Fibroblast of peridontal ligament (primary cell): ENCODE measurements around the gene AP3S2.
"Not testable (repeated sequence)": the region's sequence is repeated elsewhere in the genome, so short reads cannot be mapped to it uniquely, and the experiment has no call there.

Experiments
- DNase-seq: peaks from one replicate; pipeline ENCODE4 v3.0.0-alpha.2; 2010; ENCODE audit errors: extremely low read depth

The AP3S2 gene

DNA sequence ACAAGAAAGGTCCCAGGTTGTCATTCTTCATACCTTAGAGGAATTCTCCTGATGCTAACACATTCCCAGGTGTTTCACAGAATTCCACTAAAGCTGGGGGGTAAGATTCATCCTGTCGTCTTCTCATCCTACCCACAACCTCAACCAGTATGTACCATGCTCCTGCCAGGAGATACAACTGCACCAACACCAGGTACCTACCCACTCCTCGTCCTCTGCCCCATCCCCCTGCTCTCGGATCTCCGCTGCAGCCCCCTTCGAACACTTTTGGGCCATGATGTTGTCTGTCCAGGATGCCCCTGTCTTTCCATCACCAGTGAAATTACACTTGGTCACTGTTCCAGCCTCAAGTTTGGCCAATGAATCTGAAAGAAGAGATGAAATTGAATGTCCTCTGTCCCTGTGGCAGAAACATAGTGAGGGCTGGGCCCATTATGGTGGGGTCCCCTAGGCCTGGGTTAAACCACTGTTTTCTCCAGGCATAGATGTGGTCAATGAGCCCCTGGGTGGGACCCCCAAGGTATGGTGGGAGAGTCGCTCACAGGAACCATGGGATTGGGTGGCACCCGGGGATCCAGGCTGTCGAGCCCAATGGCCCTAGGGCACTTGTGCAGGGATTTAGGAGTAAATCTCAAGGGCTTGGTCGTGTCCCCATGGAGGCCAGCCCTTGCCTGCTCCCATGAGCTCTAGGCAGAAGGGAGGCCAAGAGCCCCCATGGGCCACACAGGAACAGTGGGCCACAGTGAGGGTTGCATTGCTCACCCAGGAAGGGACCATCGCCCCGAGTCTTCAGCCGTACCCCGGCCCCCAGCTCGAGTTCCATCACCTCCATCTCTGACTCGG lies 9.4 kb upstream of the AP3S2 start:
- DNase-seq, result no peak

DNA sequence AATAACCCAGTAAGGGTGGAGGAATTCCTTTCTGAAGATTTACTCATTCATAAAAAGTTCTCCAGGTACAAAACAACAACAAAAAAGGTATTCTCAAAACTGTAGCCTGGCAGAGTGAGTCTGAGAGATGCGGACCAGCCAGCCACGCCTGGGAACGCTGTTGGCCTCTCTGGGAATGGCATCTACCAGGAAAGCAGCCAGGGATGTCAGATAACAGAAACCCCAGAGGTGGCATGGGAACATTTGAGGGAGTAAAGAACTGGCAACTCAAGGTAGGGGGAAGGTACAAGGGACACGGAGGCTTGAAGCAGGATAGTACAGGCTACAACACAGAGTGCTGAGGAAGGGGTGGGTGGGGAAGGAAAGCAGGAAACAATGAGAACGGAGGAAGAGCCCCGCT lies 7.1 kb upstream of the AP3S2 start:
- DNase-seq, result no peak

DNA sequence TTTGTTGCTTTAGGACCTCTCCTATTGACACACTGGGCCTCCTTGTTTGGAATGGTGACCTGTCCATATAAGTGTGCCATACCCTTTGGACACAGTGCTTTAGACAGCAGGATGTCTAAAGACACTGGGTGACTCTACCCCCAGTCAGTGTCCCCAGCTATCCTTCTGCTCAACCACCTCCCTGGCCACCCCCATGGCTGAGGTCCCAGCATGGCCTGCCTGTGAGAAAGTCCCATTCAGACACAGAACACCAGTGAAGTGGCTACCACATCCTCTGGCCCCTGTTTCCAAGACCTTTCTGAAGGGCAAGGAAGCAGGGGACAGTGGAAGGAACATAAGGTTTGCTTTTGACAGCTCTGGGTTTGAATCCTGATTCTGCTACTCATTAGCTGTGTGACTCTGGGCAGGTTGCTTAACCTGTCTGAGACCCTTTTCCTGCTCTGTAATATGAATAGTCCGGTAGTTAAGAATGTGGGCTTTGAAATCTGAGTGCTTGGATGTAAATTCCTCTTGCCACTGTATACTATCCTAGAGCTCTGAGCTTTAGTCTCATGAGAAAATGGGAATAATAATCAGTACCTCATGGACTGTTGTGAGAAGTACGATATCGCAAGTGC lies 6.3 kb upstream of the AP3S2 start:
- DNase-seq, result no peak

DNA sequence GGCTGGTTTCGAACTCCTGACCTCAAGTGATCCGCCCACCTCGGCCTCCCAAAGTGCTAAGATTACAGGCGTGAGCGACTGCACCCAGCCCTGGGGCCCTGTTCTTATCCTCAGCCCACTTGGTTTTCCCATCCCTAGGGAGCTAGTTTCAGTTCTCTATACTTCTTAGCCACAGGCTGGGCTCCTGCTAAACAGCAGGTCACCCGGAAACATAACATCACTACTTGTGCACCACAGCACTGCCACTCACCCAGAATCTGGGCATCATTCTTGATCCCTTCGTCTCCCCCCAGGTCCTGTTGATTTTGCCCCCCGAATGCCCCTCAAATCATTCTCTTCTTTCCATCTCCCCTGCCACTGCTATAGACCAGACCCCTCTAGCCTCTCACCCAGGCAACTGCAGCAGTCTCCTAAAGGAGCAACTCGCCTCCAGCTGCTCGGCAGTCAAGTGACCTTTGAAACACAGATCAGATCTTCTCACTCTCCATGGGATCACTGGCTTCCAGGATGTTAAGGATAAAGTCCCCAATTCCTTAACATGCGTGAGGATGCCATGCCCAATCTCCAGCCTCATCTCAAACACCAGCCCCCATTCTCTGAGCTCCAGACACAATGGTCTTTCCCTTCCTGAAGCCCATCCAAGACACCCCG lies 5.6 kb upstream of the AP3S2 start:
- no peak for DNase-seq

DNA sequence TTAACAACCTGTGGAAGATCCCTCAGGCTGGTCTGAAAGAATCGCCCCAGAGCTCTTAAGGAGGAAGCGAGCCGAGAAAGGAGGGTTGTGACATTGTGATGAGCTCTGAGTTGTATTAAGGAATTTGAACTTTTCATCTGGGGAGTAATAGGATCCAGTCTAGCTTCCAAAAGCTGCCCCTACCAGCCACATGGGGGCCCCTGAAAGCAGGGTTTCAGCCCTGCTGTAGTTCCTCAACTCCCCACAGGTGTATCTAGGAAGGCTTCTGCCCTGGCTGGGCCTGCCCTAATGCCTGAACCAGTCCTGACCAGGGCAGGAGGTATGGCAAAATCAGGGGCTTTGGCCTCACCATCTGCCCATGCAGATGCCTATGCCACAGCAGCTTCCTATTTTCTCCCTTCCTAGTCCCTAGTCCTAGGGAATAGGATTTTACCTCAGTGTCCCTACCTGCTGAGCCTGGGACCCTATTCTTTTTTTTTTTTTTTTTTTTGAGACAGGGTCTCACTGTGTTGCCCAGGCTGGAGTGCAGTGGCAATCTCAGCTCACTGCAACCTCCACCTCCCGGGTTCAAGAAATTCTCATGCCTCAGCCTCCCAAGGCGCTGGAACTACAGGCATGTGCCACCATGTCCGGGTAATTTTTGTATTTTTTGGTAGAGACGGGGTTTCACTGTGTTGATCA lies 5.0 kb upstream of the AP3S2 start:
- peak; percentile 54 for DNase-seq

DNA sequence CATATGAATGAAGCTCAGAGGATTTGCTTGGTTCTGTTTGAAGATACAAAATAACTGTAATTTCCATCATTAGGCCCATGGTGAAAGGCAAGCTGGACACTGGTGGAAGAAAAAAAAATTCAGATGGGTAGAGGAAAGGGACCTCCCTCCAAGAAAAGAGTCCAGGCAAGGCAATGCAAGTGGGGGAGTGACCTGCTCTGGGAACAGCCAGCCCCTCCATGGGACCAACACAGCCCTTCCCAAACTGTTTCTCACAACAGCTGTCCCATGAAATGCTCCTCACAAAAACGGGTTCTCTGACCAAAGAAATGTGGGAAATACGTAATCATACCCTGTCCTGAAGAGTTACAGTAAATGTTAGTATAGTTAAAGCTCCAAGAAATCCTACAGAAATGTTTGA lies 4.4 kb upstream of the AP3S2 start:
- DNase-seq, result no peak

DNA sequence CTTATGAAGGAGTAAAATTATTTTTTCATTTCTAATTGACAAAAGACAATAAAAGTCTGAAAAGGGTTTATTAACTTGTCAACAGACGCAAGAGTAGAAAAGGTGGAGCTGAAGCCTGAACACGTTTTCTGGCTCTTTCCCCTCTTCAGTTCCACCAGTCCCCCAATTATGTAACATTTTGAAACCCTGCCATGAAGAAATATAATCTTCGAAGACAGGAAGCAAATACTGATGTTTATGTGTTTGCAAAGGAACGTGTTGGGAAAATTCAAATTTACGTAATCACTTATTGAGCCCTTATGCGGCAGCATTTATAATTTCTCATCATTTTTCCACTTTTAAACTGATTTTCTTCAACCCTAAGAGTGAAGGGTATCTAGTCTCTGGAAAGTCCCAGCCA lies 767 bp downstream of the AP3S2 start:
- DNase-seq, result peak; percentile 49

DNA sequence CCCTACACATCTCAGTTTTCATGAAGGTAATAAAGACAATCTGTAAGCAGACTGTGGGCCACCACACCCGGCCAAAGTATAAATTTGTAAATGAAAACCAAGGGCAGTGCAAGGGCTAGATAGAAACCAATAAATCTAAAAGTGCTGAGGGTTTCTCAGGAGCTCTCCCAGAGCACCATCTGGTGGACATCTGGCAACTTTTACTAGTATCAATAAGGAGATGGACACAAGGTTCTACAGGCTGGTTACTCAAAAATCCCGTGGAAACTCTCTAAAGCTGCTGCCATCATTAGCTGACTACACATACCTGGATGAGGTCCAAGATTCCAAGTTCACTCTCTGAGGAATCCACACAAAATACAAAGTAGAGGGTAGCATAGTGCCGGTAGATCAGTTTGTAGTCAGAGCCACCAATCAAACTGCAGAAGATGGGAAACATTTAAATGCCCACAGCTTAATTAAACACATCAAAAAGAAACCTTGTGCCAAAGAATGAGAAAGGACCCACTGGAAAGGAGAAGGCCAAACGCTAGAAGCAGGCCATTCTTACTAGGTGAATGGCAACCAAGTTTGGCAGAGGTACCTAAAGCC lies 5.5 kb downstream of the AP3S2 start:
- peak; percentile 90 for DNase-seq

DNA sequence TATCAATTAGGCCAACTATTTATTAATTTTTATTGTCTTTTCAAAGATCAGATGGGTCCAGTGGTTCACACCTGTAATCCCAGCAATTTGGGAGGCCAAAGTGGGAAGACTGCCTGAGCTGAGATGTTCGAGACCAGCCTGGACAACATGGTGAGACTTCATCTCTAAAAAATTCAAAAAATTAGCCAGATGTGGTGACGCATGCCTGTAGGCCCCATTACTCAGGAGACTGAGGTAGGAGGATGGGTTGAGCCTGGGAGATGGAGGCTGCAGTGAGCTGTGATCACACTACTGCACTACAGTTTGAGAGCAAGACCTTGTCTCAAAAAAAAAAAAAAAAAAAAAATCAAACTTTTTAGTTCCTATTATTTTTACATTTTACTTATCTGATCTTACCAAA lies 8.2 kb downstream of the AP3S2 start:
- no peak for DNase-seq

DNA sequence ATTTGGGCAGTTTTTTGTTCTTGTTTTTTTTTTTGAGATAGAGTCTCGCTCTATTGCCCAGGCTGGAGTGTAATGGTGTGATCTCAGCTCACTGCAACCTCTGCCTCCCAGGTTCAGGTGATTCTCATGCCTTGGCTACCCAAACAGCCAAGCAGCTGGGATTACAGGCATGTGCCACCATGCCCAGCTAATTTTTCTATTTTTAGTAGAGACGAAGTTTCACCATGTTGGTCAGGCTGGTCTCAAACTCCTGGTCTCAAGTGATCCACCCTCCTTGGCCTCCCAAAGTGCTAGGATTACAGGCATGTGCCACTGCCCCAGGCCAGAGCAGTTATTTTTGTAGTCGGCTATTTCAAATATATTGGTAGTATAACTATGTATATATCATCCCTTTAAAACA lies 8.6 kb downstream of the AP3S2 start:
- not testable (repeated sequence) for DNase-seq

DNA sequence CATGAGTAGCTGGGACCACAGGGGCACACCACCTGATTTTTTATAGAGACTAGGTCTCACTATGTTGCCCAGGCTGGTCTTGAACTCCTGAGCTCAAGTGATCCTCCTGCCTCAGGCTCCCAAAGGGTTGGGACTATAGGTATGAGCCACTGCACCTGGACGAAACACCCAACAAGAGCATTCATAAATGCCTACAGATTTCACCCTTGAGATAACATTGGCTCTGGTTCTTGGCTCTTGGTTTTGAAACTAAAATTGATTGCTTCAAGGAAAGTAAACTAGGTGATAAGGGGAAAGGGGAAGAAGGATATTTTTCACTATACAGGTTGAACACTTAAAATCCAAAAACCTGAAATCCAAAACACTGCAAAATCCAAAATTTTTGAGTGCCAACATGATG lies 10.3 kb downstream of the AP3S2 start:
- no peak for DNase-seq

DNA sequence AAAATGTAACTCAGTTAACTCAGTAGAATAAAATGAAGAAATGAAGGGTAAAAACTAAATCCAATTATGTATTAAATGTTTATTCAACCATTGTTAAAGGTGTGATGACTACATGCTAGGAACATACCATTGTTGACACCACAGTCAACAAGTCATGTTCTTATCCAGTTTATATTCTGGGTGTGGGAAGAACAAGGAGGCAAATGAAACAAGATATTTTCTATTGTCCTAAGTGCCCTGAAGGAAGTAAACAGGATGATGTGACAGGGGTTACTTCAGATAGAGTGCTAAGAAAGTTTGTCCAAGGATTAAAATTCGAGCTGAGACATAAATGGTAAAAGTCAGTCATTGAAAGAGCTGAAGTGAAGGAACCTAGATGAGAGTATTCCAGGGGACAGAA lies 13.1 kb downstream of the AP3S2 start:
- DNase-seq, result no peak

DNA sequence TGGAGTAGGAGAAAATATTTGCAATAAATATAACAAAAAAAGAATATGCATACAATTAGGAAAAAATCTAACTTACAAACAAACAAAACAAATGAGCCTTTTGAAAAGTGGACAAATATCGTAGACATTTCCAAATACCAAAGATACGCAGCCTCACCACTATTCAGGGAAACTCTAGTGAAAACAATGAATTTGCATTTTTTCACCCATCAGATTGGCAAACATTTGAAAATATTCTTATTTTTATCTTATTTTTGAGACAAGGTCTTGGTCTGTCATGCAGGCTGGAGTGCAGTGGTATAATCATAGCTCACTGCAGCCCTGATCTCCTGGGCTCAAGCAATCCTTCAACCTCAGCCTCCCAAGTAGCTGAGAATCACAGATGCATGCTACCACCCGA lies 15.5 kb downstream of the AP3S2 start:
- no peak for DNase-seq

DNA sequence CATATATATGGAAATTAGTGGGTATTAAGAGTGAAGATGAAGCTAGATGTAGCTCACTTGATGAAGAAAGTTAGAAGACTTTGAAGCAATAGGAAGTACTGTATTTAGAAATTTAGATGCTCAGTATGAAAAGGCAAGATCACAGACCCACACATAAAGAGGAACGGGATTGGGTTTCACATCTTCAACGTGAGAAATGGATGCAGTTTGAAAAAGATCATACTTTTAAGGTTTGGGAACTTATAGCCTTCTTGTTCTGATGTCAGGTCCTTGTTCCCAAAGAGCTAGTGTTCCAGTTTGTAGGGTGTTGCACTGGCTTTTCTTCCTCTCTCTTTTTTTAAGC lies 16.7 kb downstream of the AP3S2 start:
- DNase-seq, result no peak

DNA sequence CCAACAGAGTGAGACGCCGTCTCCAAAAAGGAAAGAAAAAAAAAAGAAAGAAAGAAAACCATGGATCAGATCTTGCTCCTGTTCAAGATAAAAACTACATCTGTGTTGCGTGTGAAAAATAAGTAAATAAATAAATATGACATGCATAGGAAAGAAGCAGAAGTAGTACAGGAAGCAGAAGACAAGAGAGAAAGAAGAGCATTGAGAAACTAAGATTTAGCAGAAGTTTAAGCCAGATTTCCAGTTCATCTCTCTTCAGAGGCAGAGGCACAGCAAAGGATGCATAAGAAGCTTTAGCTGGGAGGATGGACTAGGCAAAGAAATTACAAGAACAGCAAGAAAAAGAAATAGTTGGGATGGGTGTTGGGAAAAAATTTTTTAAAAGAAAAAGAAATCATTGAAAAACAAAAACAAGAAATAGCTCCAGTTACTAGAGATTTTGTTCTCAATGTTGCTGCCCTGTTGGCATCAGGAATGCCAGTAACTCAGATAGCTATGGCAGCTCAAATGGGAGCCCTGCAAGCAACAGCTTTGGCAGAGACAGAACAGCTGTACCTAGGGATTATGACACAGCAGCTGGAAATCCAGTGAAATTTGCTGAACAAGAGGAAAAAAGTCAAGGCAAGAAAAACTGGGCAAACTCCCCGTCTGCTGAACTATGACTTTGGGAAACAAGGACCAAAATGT lies 17.3 kb downstream of the AP3S2 start:
- no peak for DNase-seq

DNA sequence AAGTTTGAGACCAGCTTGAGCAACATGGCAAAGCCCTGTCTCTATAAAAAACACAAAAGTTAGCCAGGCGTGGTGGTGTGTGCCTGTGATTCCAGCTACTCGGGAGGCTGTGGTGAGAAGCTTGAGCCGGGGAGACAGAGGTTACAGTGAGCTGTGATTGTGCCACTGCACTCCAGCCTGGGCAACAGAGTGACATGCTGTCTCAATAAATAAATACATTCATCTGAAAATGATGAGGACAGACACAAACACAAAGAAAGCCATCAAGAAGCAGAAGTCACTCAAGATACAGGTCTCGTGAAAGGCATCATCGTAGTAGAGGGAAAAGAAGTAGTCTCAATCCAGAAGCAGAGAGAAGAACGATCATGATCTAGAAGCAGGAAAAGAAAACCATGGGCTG lies 18.1 kb downstream of the AP3S2 start:
- no peak for DNase-seq

DNA sequence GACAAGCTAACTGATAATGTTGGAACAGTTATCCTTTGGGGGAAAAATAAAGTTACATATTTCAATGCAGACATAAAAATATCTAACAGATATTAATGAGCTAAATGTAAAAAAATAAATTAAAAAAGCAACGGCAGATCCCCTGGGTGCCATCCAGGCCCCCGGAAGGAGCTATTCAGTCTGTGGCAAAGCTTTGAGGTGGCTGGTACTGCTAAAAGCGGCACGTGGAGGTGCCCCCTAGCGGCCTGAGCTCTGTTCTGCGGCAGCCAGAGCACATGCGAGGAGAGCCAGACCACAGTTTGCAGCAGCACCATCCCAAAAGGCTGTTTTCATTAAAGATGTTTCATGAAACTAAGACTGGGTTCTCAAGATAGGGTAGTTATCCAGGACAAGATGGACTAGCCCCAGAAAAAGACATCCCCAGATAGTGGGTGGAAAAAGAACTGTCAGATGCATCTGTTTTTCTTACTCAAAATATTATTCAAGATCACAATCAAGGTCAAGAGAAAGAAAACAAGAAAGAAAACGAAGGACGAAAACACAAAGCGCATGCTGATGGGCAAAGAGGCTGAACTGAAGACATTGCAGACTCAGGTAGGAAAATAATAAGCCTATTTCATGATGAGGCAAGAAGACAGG lies 18.7 kb downstream of the AP3S2 start:
- peak; percentile 76 for DNase-seq

DNA sequence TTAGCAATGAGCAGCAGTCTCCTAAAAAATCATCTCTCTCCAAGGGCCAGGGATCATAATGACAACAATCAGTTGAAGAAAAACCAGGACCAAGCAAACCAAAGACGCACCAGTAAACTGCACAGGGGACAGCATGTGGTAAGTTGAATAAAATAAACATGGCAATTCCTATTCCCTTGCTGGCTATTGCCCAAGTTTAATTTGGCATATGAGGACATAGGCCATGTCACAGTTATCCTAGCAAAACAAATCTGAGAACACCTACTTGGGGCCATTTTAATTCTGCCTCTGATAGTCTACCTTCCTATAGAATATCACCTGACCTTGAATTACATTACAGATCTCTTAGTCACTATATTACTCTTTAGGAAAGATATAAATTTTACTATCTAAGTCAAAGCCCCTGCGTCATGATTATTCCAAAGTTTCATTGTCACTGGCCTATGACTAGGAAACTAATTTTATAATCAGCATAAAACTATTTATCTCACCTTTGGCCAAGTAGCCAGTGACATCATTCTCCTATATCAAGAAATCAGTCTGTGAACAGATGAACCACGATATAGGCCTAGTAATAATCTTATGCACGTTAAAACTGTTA lies 23.0 kb downstream of the AP3S2 start:
- DNase-seq, result no peak

DNA sequence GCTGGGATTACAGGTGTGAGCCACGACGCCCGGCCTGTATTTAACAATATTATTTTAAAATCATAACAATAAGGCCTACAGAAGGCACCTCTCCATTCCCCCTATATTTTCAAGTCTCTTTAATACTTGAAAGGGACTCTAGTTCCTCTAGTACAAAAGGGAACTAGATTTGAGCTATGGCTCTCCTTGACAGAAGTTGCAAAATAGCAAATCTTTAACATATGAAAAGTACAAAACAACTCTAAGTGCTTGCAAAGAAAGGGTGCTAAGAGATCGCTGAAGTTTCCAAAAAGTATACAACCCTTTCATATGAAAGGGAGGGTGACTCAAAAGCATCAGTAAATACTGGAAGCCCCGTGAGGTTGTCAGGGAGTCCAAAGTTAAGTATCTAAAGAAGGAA lies 23.8 kb downstream of the AP3S2 start:
- DNase-seq, result no peak

DNA sequence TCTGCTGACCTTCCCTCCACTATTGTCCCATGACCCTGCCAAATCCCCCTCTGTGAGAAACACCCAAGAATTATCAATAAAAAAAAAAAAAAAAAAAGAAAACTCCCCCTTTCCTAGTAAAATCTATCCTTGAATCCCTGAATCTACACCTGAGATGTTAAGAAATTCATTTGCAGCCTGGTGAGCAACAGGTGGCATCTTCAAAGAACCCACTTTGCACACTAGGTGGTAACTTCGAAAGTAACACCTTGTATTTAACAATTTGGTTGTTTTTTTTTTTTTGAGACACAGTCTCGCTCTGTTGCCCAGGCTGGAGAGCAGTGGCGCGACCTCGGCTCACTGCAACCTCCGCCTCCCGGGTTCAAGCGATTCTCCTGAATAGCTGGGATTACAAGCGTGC lies 24.3 kb downstream of the AP3S2 start:
- not testable (repeated sequence) for DNase-seq
